ENCODE measurements around the gene ZNF496. TPM values are rescaled to one million over a fixed set of nuclear protein-coding genes. Genes with fewer than 3 reads are reported as not detected.
"Not testable (repeated sequence)": the region's sequence is repeated elsewhere in the genome, so short reads cannot be mapped to it uniquely, and the experiment has no call there.

Gene ZNF496
- total RNA-seq (10 to 100 TPM; 23.1 to 29.0 TPM), polyA plus RNA-seq (10 to 100 TPM in 1 of 2 donors, 1 to 10 TPM in 1; 4.1 to 17.9 TPM)
- long read RNA-seq, donor 1, full-length matches to known transcripts: 1 of 48 reads
- long read RNA-seq, donor 1, partial matches to known transcripts: 3 of 48 reads
- long read RNA-seq, donor 1, other reads (novel, unspliced or antisense): 44 of 48 reads
- long read RNA-seq, donor 2, full-length matches to known transcripts: 2 of 15 reads
- long read RNA-seq, donor 2, partial matches to known transcripts: 1 of 15 reads
- long read RNA-seq, donor 2, other reads (novel, unspliced or antisense): 12 of 15 reads

DNA sequence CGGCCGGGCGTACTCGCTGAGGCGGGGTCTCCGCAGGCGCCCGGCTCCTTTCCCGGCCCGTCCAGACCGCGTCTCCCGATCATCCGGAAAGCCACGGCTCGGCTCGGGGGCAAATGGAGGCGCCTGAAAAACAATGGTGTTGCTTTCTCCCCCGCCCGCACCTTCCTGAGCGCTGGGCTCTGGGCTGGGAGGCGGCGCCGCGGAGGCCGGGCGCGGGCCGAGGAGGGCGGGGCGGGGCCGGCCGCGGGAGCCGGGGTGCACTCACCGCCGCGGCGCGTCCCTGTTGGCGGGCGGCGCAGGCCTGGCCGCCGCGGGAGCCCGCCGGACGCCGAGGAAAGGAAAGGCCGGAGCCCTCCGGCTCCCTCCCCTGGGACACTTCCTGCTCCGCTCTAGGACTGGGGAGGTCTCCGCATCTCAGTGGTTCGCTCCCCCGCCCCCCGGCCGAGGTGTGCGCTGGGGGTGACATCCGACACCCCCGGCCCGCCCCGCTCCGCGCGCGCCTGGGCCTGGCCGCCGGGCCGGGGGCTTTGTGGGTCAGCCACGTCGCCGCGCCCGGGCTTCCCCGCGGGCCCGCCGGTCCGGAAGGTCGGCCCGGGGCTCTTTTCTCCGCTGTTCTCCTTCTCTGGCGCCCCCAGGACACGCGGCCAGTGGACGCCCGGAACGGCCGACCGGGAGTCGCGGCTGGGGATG lies at the start of gene ZNF496:
TSS of gene ZNF496 (minus strand) at position 343 of the 690 bp plus-strand sequence. CDS start 2,289 bp downstream, outside the sequence.
- ATAC-seq (ENCODE audit: low FRiP score) (peak; percentile 83), DNase-seq (peak; percentile 87 to 92)
- peak within 1 kb of the TSS; percentile 91 to 93 for H3K4me3 ChIP-seq (ENCODE audit: low read length in 2 of 2)
- H3K27ac ChIP-seq (ENCODE audit: low read depth in 1 of 2, low read length in 2 of 2): peak within 1 kb of the TSS; percentile 54 to 87
- H3K9me3 ChIP-seq (ENCODE audit: control insufficient read depth, low read length): no peaks in the 10 kb centered on the region
- intact Hi-C loops (cut with DNase I): loop anchor here in 1 of 2 donors (5.0 to 10.0 kb wide), 2 partner anchors 119 to 767 kb away; partner anchors contain the start of genes CNST and TFB2M
- no peaks in the 10 kb centered on the region for H3K4me1 ChIP-seq (ENCODE audit: control insufficient read depth in 1 of 2, insufficient read depth in 2 of 2, low read length in 2 of 2)
- WGBS, 2 donors: 0% methylated on average over 52 to 93 of the region's 93 CpGs
- no peaks in the 10 kb centered on the region for H3K27me3 ChIP-seq (ENCODE audit: control insufficient read depth in 1 of 2, insufficient read depth in 2 of 2, low read length in 1 of 2)
- H3K36me3 ChIP-seq (ENCODE audit: control insufficient read depth in 1 of 2, insufficient read depth in 2 of 2, low read length in 1 of 2): peaks cover 0 to 2% of the 10 kb centered on the region in 2 donors

DNA sequence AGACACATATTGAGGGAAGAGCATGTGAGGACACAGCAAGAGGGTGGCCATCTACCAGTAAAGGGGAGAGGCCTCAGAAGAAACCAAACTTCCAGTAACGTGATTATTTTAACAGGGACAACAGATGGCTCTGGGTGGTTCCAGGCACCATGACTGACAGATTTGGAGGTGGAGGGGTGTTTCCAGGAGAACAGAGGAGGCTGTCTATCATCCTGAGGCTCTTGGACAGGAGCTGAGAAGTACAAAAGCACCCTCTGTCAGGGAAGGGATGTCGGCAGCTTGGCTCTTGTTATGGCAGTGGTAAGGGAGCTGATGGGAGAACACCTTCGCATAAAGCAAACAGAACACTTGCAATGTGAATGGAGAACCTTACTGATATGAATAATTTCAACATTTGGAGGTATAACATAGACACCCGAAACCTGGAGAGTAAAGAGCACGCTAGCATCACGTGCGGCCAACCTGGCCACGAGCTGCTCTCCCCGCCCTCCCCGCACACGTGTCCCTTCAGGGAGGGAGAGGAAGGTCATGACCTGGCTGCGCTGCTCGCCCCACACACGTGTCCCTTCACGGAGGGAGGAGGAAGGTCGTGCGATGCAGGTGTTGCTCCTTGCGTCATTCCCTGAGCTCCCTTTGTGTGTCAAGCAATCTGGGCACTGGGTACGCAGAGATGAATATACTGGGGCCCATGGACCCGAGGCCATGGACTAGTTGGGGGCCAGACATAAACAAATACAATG lies 46.8 kb upstream of the ZNF496 start:
- ATAC-seq (ENCODE audit: low FRiP score) (no peak), DNase-seq (no peak)
- intact Hi-C loops (cut with DNase I): no loop called here
- no peak overlapping the region for H3K27ac ChIP-seq (ENCODE audit: low read depth in 1 of 2, low read length in 2 of 2)
- WGBS, 2 donors: 82 to 87% methylated on average over 20 of the region's 20 CpGs
- H3K9me3 ChIP-seq (ENCODE audit: control insufficient read depth, low read length): peaks cover 1% of the 10 kb centered on the region
- H3K27me3 ChIP-seq (ENCODE audit: control insufficient read depth in 1 of 2, insufficient read depth in 2 of 2, low read length in 1 of 2): no peaks in the 10 kb centered on the region
- H3K4me1 ChIP-seq (ENCODE audit: control insufficient read depth in 1 of 2, insufficient read depth in 2 of 2, low read length in 2 of 2): no peaks in the 10 kb centered on the region
- no peaks in the 10 kb centered on the region for H3K36me3 ChIP-seq (ENCODE audit: control insufficient read depth in 1 of 2, insufficient read depth in 2 of 2, low read length in 1 of 2)
- H3K4me3 ChIP-seq (ENCODE audit: low read length in 2 of 2): no peak overlapping the region

DNA sequence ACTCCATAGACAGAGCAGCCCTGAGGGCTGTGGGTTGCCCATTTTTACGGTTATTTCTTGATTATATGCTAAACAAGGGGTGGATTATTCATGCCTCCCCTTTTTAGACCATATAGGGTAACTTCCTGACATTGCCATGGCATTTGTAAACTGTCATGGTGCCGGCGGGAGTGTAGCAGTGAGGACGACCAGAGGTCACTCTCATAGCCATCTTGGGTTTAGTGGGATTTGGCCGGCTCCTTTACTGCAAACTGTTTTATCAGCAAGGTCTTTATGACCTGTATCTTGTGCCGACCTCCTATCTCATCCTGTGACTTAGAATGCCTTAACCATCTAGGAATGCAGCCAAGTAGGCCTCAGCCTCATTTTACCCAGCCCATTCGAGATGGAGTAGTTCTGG lies 46.0 kb upstream of the ZNF496 start:
- H3K27me3 ChIP-seq (ENCODE audit: control insufficient read depth in 1 of 2, insufficient read depth in 2 of 2, low read length in 1 of 2); H3K27ac ChIP-seq (ENCODE audit: low read depth in 1 of 2, low read length in 2 of 2); H3K4me1 ChIP-seq (ENCODE audit: control insufficient read depth in 1 of 2, insufficient read depth in 2 of 2, low read length in 2 of 2); H3K4me3 ChIP-seq (ENCODE audit: low read length in 2 of 2); DNase-seq; ATAC-seq (ENCODE audit: low FRiP score); intact Hi-C loops (cut with DNase I); H3K9me3 ChIP-seq (ENCODE audit: control insufficient read depth, low read length); H3K36me3 ChIP-seq (ENCODE audit: control insufficient read depth in 1 of 2, insufficient read depth in 2 of 2, low read length in 1 of 2): not testable (repeated sequence)
- 80 to 83% methylated on average over 7 of the region's 7 CpGs for WGBS, 2 donors

DNA sequence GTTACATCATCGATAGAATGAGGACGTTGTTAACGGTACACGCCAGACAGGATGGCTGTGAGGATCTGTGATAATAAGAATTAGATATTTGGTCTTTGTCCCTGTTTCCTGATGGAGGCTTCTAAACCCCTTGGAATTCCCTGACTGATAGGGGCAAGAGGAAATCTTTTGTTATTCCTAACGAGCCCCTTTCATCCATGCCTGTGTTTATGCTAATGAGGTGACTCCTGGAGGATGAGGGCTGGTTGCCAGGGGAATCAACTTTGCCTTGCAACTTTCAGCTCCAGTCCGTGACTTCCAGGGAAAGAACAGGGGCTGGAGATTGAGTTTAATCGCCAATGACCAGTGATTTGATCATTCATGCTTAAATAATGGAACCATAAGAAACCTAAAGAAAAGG lies 45.0 kb upstream of the ZNF496 start:
- intact Hi-C loops (cut with DNase I): no loop called here
- Histone ChIP-seq H3K36me3 (ENCODE audit: control insufficient read depth in 1 of 2, insufficient read depth in 2 of 2, low read length in 1 of 2) (no peaks in the 10 kb centered on the region), H3K27ac (ENCODE audit: low read depth in 1 of 2, low read length in 2 of 2) (no peak overlapping the region), H3K9me3 (ENCODE audit: control insufficient read depth, low read length) (peaks cover 1% of the 10 kb centered on the region), H3K4me1 (ENCODE audit: control insufficient read depth in 1 of 2, insufficient read depth in 2 of 2, low read length in 2 of 2) (no peaks in the 10 kb centered on the region), H3K4me3 (ENCODE audit: low read length in 2 of 2) (no peak overlapping the region), H3K27me3 (ENCODE audit: control insufficient read depth in 1 of 2, insufficient read depth in 2 of 2, low read length in 1 of 2) (no peaks in the 10 kb centered on the region)
- no peak for ATAC-seq (ENCODE audit: low FRiP score)
- 36 to 45% methylated on average over 7 of the region's 7 CpGs for WGBS, 2 donors
- no peak for DNase-seq

DNA sequence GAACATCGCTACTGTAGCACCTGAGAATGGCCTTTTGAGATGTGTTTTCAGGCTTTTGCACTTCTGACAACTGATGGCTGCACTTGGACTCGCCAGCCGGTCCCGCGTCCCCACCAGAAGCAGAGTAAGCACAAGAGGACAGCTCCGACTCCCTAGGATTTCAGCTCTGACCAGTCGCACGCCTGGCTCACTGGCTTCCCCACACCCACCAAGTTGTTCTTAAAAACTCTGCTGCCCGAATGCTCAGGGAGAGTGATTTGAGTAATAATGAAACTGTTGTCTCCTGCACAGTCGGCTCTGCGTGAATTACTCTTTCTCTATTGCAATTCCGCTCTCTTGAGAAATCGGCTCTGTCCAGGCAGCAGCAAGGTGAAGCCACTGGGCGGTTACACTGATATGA lies 44.1 kb upstream of the ZNF496 start:
- Histone ChIP-seq H3K4me1 (ENCODE audit: control insufficient read depth in 1 of 2, insufficient read depth in 2 of 2, low read length in 2 of 2) (no peaks in the 10 kb centered on the region), H3K27me3 (ENCODE audit: control insufficient read depth in 1 of 2, insufficient read depth in 2 of 2, low read length in 1 of 2) (no peaks in the 10 kb centered on the region), H3K9me3 (ENCODE audit: control insufficient read depth, low read length) (peaks cover 1% of the 10 kb centered on the region), H3K36me3 (ENCODE audit: control insufficient read depth in 1 of 2, insufficient read depth in 2 of 2, low read length in 1 of 2) (no peaks in the 10 kb centered on the region), H3K4me3 (ENCODE audit: low read length in 2 of 2) (no peak overlapping the region), H3K27ac (ENCODE audit: low read depth in 1 of 2, low read length in 2 of 2) (no peak overlapping the region)
- 86 to 90% methylated on average over 14 of the region's 14 CpGs for WGBS, 2 donors
- DNase-seq (no peak), ATAC-seq (ENCODE audit: low FRiP score) (no peak)
- intact Hi-C loops (cut with DNase I): no loop called here

DNA sequence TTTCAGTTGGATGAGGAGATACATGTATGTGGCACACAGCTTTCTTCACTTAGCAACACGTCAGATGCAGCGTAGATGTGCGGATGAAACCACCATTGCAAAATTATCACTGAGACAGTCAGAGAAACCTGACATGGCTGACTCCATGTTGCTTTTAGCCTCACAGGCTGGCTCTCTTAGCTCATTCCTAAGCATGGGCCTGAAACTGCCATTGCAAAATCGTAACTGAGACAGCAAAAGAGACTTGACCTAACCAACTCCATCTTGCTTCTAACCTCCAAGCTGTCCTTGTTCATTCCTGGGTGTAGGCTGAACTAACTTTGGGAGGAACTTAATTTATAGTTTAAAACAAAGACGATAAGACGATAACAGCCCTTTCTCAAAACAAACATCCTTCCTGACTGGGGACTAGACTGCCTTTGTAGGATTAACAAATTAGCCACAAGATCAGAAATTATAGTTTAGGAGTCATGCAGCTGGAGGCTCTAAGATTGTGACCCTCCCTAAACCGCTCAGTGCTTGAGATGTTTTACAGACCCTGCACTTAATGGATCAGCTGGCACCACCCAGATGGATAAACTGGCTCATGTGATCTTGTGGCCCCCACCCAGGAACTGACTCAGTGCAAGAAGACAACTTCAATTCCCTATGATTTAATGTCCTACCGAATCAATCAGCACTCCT lies 43.1 kb upstream of the ZNF496 start:
- 89 to 91% methylated on average over 8 of the region's 8 CpGs for WGBS, 2 donors
- not testable (repeated sequence) for H3K27me3 ChIP-seq (ENCODE audit: control insufficient read depth in 1 of 2, insufficient read depth in 2 of 2, low read length in 1 of 2); H3K36me3 ChIP-seq (ENCODE audit: control insufficient read depth in 1 of 2, insufficient read depth in 2 of 2, low read length in 1 of 2)

DNA sequence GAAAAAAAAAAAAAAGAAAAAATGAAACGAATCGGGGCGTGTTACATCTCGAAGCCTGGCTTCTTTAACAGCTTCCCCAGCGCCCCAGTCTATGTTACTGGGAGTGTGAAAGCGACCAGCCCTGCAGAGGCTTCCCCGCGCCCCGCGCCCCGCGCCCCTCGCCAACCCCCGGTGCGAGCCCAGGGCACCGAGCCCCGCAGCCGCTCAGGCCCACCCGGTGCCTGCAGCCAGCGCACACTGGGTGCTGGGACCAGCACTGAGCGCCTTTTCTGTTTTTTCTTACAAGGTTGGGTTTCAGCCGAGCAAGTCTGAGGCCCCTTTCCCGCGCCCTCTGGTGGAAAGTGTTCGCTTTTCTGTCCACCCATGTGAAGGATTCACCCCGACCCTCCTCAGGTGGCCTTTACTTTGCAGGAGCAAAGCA lies 42.1 kb upstream of the ZNF496 start:
- WGBS, 2 donors: 17% methylated on average over 24 to 26 of the region's 26 CpGs

More for the DNA sequence above, 43.1 kb upstream of the ZNF496 start:
- H3K9me3 ChIP-seq (ENCODE audit: control insufficient read depth, low read length); H3K27ac ChIP-seq (ENCODE audit: low read depth in 1 of 2, low read length in 2 of 2); H3K4me3 ChIP-seq (ENCODE audit: low read length in 2 of 2); intact Hi-C loops (cut with DNase I); ATAC-seq (ENCODE audit: low FRiP score); H3K4me1 ChIP-seq (ENCODE audit: control insufficient read depth in 1 of 2, insufficient read depth in 2 of 2, low read length in 2 of 2); DNase-seq: not testable (repeated sequence)

DNA sequence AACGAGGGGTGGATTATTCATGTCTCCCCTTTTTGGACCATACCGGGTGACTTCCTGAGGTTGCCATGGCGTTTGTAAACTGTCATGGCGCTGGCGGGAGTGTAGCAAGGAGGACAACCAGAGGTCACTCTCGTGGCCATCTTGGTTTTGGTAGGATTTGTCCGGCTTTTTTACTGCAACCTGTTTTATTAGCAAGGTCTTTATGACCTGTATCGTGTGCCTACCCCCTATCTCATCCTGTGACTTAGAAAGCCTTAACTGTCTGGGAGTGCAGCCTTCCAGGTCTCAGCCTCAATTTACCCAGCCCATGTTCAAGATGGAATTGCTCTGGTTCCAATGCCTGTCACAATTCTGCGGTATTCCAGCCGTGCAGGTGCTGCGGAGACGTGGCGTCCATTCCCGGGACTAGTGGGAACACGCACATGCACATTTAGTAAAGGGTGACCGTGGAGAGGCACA lies 40.2 kb upstream of the ZNF496 start:
- intact Hi-C loops (cut with DNase I): no loop called here
- Histone ChIP-seq H3K4me3 (ENCODE audit: low read length in 2 of 2) (no peak overlapping the region), H3K4me1 (ENCODE audit: control insufficient read depth in 1 of 2, insufficient read depth in 2 of 2, low read length in 2 of 2) (peaks cover 0 to 2% of the 10 kb centered on the region in 2 donors), H3K27me3 (ENCODE audit: control insufficient read depth in 1 of 2, insufficient read depth in 2 of 2, low read length in 1 of 2) (no peaks in the 10 kb centered on the region), H3K27ac (ENCODE audit: low read depth in 1 of 2, low read length in 2 of 2) (no peak overlapping the region), H3K9me3 (ENCODE audit: control insufficient read depth, low read length) (no peaks in the 10 kb centered on the region), H3K36me3 (ENCODE audit: control insufficient read depth in 1 of 2, insufficient read depth in 2 of 2, low read length in 1 of 2) (no peaks in the 10 kb centered on the region)
- DNase-seq (no peak), ATAC-seq (ENCODE audit: low FRiP score) (no peak)
- WGBS, 2 donors: 92 to 93% methylated on average over 16 of the region's 16 CpGs

More for the DNA sequence above, 42.1 kb upstream of the ZNF496 start:
- Histone ChIP-seq H3K27me3 (ENCODE audit: control insufficient read depth in 1 of 2, insufficient read depth in 2 of 2, low read length in 1 of 2) (no peaks in the 10 kb centered on the region), H3K4me1 (ENCODE audit: control insufficient read depth in 1 of 2, insufficient read depth in 2 of 2, low read length in 2 of 2) (no peaks in the 10 kb centered on the region), H3K4me3 (ENCODE audit: low read length in 2 of 2) (peak overlapping the region in 1 of 2 donors; percentile 56), H3K27ac (ENCODE audit: low read depth in 1 of 2, low read length in 2 of 2) (no peak overlapping the region), H3K9me3 (ENCODE audit: control insufficient read depth, low read length) (no peaks in the 10 kb centered on the region), H3K36me3 (ENCODE audit: control insufficient read depth in 1 of 2, insufficient read depth in 2 of 2, low read length in 1 of 2) (no peaks in the 10 kb centered on the region)
- intact Hi-C loops (cut with DNase I): no loop called here
- DNase-seq (peak; percentile 75 to 79), ATAC-seq (ENCODE audit: low FRiP score) (peak; percentile 69)
